GM19043 (cell line): ENCODE data around the gene LCORL.
"Not testable (repeated sequence)": the region's sequence is repeated elsewhere in the genome, so short reads cannot be mapped to it uniquely, and the experiment has no call there.

Experiments used
- ATAC-seq: cut with Tn5 transposase; IDR thresholded peaks from one replicate; pipeline ENCODE4 v1.9.1; 2021; ENCODE audit warnings: low read depth; ENCODE audit not compliant: unreplicated experiment

LCORL gene

DNA sequence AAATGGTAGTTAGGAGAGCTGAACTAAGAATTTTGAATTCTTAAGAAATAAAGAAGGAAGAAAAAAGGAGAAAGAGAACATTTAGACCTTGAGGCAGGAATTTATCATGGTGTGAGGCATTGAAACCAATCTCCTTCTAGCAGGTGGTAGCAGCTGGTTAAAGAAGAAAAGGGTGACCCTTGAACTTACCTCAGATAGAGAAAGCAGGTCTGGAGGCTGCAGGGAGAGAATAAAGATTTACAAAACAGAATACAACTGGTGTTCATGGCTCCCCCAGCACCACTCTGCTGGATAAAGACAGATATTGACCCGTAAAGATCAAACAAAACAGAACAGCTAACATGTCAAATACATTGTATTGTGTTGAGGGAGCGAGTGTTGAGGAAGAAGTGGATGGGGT is 154.7 kb downstream of the LCORL start:
- ATAC-seq, result no peak

- no peak for ATAC-seq
These were observed 155.6 kb downstream of the LCORL start for GRCh38 chr4:17865866-17866363.

- not testable (repeated sequence) for ATAC-seq
These were observed 159.6 kb downstream of the LCORL start for GRCh38 chr4:17861906-17862305.

DNA sequence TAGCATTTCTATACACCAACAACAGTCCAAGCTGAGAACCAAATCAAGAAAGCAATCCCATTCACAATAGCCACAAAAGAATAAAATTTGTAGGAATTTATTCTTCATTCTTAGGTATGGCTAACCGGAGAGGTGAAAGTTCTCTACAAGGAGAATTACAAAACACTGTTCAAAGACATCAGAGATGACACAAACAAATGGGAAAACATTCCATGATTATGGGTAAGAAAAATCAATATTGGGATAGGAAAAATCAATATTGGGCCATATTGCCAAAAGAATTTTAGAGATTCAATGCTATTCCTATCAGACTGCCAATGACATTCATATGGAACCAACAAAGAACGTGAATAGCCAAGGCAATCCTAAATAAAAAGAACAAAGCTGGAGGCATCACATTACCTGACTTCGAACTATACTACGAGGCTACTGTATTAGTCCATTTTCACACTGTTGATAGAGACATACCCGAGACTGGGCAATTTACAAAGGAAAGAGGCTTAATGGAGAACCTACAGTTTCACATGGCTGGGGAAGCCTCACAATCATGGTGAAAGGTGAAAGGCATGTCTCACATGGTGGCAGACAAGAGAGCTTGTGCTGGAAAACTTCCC is 161.7 kb downstream of the LCORL start:
- no peak for ATAC-seq

GRCh38 chr4:17854036-17854435 is 167.5 kb downstream of the LCORL start:
- ATAC-seq, result no peak

- no peak for ATAC-seq
These were observed 169.6 kb downstream of the LCORL start for GRCh38 chr4:17851959-17852358.

DNA sequence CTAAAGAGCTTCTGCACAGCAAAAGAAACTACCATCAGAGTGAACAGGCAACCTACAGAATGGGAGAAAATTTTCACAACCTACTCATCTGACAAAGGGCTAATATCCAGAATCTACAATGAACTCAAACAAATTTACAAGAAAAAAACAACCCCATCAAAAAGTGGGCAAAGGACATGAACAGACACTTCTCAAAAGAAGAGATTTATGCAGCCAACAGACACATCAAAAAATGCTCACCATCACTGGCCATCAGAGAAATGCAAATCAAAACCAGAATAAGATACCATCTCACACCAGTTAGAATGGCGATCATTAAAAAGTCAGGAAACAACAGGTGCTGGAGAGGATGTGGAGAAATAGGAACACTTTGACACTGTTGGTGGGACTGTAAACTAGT is 171.3 kb downstream of the LCORL start:
- ATAC-seq, result not testable (repeated sequence)

DNA sequence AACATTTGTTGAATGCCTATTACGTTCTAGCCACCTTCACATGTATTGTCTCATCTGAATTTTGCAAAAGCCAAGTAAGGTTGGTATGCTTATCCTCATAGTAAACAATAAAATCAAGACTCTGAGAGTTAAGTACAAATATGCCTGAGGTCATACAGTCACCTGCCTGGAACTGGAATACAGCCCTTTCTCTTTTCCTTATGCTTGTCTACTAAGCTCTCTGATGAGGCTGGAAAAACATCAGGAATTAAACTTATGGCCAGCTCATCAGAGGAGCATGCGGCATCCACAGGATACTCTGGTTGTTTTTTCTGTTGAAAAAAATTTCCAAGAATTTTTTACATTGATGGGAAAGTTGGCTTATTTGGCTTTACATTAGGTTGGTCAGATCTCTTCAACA is 175.3 kb downstream of the LCORL start:
- no peak for ATAC-seq

GRCh38 chr4:17823871-17824669 is 197.5 kb downstream of the LCORL start:
- ATAC-seq, result no peak

DNA sequence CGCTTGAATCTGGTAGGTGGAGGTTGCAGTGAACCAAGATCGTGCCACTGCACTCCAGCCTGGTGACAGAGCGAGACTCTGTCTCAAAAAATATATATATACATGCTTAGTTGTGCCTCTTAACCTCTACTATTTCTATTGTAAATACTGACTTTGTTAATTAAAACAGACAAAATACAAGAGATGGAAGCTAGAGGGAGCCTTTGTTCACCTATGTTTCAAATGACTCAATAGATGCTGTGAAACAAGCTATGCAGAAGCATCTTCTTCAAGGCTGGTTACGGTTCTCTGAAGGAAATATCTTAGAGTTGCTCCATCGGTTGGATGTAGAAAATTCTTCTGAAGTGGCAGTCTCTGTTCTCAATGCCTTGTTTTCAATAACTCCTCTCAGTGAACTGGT is 204.5 kb downstream of the LCORL start:
- ATAC-seq, result peak; percentile 85

DNA sequence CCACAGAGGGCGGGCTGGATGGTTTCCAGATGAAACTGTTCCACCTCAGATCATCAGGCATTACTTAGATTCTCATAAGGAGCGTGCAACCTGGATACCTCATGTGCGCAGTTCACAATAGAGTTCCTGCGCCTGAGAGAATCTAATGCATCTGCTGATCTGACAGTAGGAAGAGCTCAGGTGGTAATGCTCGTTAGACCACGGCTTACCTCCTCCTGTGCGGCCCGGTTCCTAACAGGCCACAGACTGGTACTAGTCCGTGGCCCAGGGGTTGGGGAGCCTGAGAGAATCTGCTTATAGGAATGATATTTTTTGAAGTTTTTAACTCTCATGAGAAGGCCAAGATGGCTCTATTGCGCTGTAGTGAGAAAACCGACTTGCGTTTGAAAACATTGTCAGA is 205.4 kb downstream of the LCORL start:
- ATAC-seq, result no peak

- no peak for ATAC-seq
These were observed 207.4 kb downstream of the LCORL start for GRCh38 chr4:17814140-17814539.

GRCh38 chr4:17812801-17813200 is 208.8 kb downstream of the LCORL start:
- ATAC-seq, result no peak

DNA sequence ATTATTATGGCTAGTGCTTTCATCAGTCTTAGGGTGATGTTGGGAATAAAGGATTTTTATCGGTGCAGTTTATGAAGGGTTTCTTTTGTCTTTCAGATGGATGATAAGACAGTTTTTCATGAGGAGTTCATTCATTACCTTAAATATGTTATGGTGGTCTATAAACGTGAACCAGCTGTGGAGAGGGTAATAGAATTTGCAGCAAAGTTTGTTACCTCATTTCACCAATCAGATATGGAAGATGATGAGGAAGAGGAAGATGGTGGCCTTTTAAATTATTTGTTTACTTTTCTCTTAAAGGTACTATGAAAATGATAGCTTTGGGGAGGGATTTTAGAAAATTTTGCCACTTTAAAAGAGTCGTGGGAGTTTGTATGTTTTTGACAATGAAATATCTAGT is 209.4 kb downstream of the LCORL start:
- ATAC-seq, result no peak

DNA sequence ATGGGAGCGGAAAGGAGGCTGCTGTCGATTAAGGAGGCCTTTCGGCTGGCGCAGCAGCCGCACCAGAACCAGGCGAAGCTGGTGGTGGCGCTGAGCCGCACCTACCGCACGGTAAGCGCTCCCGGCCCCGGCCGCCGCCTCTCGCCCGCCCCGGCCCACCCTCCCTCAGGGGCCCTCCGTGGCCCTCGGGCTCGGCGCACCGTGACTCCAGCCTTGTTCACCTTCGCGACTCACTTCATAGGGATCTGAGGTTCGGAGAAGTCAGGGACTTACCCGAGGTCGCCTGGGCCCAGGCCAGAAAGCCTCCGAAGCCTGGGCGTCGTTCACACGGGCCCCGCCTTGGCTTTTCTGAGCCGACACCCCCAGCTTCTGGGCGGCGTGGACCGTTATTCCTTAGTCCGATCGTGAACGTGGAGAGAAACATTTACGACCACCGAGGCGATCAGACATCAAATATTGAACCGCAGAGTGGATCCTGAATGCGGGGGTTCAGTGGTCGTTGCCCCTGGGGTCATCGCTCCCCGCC is 210.4 kb downstream of the LCORL start:
- ATAC-seq, result peak; percentile 18

DNA sequence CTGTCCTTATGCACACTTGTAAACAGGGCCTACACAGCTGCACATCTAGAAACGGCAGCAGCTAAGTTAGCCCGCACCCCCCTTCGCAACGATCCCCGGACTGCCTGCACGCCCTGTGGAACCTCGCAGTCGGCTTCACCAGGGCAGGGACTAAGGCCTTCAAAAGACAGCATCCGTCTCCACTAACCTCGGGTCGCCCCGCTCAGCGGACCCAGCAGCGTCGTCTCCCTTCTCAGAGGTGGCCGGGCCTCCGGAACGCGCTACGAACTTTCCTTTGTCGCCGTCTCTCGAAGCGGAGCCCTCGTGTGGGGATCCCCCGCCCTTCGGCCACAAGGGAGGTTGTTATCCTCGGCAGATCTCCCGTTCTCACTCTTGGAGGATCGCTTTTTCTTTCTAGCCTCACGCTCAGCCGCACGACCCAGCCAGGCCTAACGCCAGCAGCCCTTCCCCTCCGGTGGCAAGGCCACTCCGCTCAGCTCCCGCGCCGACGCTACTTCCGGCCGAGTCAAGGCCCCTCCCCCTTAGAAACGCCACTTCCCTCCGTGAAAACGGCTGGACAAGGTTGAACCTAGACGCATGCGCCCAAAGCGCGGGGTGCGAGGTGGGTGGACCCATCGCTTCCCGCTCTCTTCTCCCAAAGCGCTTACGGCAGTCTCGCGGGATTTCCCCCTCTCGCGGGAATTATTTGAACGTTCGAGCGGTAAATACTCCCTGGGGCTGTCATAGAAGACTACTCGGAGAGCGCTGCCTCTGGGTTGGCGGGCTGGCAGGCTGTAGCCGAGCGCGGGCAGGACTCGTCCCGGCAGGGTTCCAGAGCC is 211.1 kb downstream of the LCORL start, which contains the start of the genes DCAF16 and NCAPG:
TSS of gene DCAF16 (minus strand) at position 498 of the 818 bp plus-strand sequence. CDS start 6,616 bp downstream, outside the sequence.
TSS of gene NCAPG (plus strand) at position 720 of the 818 bp plus-strand sequence. CDS start 99 bp downstream, outside the sequence.
- peak; percentile 83 for ATAC-seq

DNA sequence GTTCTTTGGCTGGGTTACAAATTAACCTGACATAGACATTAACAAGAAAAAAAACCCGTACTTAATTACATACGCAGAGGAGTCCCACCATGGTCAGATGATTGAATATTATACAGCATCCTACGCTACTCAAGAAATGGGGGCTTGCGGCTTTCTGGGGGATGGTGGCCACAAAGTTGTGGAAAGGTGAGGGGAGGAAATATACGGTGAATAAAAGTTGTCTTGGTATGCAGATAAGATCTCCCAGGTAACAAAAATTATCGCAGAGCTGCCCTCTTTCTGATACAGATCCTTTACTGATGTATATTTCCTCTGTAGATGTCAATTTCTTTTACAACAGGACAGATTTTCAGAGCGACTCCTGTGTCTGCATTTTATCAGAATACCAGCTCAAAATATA is 211.9 kb downstream of the LCORL start:
- ATAC-seq, result no peak

GRCh38 chr4:17807446-17807845 is 214.1 kb downstream of the LCORL start:
- no peak for ATAC-seq

- ATAC-seq, result no peak
These were observed 215.9 kb downstream of the LCORL start for GRCh38 chr4:17805580-17806155.

DNA sequence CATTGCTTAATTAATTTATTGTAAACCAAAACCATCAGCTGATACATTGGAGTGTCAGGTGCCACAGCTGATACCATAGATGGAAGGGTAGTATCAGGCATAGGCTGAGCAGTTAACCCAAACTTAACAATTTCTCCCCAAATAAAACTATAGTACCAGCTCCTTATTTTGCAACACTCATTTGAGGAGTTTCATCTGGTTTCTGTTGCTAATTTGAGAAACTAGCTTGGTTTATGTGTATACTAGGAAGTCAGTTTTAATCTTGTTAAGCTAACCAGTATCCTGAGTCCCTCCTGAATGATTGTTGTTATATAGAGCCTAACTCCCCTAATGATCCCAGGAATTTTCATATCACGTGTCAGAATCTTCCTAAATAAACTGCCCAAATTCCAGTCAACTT is 223.7 kb downstream of the LCORL start:
- ATAC-seq, result no peak
